CMK (cell line): ENCODE measurements around the gene DMRT2.
A peak's percentile ranks its signal among the peaks of the same experiment; 100 is the strongest.

ENCODE experiments used
- DNase-seq: peaks from one replicate; pipeline ENCODE4 v3.0.0-alpha.2; 2010; ENCODE audit warnings: low read depth

The DMRT2 gene

DNA sequence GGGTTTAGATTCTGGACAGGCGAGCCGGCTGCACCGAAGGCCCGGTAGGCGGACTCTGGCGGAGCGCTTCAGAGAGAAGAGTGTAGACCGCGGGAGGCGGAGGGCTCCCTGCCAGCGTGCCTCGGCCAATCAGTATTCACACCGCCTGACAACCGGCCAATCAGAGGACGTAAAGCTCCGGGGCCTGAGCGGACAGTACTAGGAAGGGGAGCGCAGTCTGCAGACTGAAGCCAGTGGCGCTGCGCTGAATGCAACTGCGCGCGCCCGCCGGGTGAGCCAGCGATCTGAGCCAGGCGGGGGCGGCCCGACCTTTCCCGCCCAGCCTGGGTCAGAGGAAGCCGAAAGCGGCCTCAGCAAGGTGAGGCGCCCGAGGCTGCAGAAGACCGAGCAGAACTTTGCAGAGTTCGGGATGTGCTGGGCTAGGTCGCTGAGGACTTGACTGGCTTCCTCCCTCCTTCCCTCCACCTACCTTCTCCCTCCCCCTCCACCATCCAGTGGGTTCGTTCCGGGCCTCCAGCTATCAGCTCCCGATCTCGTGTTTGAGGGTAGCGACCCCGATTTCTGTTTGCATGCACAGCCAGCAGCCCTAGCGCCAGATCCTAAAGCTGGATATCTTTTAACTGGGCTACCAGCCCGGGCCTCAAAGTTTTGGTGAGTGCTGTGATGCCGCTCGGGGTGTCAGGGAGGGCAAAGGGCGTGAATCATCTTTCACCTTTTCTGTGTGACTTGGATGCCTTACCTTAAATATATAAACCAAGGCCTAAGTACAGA, at the start of gene DMRT2:
DMRT2 (plus strand) TSS at position 233 of the 771 bp plus-strand sequence. CDS start 1,257 bp downstream, outside the sequence.
- DNase-seq, result no peak

DNA sequence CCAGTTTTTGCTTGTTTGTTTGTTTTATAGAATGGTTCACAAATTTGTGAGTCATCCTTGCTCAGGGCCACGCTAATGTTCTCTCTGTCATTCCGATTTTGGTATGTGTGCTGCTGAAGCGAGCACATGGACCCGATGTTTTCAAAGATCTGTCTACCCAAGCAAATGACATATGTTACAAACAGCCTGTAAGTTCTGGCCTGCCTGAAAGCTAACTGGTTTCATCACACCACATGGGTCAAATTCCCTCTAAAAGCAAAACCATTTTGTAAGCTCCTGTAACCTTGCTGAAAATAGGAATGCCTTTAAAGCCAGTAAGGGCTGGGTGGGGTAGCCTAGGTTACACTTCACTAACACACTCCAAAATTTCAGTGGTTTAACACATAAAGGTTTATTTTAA, 48.3 kb upstream of the DMRT2 start:
- no peak for DNase-seq

DNA sequence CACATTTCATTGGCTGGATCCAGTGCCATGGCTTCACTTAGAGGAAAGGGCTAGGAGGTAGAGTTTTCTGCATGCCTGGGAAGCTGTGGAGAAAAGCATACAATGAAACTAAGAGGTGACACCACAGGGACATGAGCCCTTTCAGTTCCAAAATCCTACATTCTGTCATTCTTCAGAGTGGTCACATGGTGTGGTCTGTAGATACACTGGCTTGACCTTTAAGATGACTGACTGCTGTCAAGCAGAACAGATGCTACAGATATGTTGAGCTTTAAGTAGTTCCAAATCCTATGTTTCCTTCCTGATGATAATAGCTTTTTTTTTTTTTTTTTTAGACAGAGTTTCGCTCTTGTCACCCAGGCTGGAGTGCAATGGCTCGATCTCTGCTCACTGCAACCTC, 47.5 kb upstream of the DMRT2 start:
- DNase-seq, result no peak

DNA sequence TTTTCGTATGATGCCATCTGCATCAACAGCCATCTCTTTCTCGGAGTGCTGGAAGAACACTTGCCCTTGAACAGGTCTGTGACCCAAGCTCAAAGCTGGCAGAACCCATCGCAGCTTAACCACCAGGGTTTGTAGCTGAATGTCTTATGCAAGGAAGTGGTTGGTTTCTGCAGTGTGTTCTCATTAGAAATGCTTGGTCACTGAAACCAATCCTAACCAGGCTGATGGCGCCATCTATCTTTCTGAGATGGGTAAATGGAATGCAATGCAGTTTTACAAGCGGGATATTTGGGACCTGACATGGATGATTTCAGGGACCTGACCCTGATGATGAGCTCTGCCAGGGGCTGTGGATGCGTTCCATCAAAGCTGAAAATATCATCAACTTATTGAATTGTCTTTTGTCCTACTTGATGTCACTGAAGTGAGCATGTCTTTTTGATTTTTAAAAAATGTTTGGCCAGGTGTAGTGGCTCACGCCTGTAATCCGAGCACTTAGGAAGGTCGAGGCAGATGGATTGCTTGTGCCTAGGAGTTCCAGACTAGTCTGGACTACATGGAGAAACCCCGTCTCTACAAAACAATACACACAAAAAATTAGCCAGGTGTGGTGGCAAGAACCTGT, 45.0 kb upstream of the DMRT2 start:
- peak; percentile 20 for DNase-seq

DNA sequence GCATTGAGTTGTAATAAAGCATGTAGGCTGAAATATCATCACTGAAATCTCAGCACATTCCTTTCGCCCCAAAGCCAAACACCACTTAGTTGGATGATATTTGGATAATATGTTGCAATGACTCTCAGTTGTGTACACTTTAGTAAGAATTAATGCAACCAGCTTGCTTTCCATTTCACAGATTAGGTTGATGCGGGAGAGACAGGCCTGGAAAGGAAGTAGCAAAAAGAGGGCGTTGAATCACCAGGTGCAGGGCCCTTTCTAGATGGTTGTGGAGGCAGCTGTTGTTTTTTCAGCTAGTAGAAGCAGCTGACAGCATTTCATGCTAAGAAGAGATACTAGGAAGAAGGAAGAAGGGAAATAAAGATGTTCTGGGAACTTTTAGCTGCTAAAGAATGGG, 42.8 kb upstream of the DMRT2 start:
- DNase-seq, result no peak

DNA sequence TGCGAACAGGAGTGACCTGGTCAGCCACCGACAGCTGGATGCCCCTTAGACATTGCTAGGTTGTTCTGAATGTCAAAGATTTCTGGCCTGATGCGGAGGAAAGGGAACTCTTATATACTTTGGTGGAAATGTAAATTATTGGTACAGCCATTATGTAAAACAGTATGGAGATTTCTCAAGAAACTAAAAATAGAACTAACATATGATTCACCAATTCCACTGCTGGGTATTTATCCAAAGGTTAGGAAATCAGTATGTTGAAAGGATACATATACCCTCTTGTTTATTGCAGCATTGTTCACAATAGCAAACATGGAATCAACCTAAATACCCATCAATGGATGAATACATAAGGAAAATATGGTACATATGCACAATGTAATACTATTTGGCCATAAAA, 41.9 kb upstream of the DMRT2 start:
- no peak for DNase-seq

DNA sequence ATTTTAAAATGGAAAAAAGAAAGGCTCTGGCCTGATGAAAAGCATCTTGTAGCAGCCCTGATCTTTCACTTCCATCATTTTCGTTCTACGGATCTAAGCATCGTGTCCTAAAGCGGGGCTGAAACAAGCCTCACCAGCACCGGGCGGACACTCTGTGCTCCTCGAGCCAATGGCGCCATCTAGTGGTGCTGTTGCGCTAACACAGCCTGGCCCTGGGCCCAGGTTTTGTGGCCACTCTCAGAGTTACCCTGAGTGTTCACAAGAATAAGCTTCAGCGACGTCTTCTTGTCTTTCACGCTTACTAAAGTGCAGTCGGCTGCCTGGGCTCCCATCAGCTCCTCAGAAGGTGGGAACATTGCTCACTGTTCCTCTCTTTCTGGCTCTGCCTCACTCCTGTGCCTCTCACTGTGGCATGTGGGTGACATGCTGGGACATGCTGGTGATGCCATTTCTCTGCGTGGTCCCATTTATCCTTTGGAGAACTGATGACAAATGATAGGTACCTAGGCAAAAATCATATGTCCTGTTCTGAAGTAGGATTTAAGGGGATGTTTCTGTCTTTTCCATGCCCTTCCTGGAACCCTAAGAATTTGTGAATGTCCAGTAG, 41.0 kb upstream of the DMRT2 start:
- DNase-seq, result peak; percentile 42

DNA sequence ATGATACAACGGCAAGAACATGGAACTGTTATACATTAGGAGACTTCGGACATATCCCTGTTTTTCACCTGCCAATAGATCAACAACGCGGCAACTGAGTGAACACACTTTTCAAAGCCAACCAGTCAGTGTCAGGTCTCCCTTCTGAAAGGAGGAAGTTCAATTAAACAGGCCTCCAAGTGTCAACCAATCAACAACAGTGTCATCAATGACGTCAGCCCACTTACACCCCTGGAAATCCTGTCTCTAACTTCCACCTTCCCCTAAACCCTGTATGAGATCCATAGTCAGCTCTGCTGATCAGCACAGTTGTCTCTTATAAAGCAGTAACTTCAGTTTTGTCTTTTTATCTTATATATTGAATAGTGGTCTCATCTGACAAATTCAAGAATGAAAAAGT, 37.1 kb upstream of the DMRT2 start:
- no peak for DNase-seq

DNA sequence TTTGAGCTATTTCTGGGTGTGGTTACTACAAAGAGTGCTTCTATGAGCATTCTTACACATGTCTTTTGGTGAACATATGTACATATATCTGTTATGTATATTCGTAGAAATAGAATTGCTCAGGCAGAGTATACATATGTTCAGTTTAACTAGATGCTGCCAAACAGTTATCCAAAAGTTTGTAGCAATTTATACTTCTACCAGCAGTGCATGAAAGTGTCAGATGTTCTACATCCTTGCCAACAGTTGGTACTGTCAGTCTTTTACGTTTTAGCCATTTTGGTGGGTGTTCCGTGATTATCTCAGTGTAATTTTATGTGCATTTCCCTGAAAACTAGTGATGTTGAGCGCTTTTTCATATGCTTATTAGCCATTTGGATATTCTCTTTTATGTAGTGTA, 35.9 kb upstream of the DMRT2 start:
- no peak for DNase-seq

DNA sequence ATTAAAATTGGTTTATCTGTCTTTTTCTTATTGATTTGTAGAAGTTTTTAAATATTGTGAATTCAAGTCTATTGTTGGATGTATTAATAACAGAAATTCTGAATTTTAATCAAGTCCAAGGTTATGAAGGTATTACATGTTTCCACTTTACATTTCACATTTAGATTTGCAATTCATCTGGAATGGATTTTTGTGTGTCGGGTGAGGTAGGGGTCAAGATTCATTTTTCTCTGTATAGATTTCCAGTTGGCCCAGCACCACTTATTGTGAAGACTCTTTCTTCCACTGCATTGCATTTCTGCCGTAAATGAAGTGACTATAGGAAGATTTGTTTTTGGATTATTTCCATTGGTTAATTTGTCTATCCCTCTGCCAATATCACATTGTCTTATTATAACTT, 35.5 kb upstream of the DMRT2 start:
- no peak for DNase-seq

DNA sequence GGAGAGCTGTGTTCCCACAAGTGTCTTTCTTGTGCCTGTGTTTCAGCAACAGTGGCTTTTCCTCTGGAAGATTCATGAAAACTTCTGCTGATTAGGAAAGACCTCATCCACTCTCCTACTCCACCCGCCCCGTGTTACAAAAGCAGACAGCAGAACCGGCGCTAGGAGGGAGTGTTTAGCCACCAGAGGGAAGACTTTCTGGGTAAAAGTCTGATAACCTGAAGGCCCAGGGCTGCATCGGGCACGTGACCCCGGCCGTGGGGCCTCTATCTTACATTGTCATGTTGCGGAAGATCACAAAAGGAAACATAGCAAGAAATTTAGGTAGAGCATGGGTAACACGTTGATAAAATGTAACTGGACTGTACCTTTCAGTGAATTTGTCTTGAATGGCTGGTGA, 32.0 kb upstream of the DMRT2 start:
- peak; percentile 9 for DNase-seq

DNA sequence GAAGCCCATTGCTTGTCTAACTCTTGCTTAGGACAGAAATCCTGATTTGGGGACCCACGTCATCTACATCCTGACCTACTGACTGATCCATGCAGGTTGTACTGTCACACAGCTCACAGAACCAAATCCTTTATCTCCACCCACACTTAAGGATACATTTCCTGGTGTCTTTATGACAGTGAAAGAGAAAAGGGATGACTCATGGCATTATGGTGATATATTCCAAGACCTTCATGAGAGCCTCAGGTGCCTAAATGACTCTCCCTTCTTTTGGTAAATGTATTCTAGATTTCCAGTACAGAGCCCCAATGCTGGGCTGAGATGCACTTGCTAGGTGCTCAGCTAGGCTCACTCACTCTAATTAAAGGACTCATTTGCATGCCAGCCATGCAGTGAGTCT, 26.0 kb upstream of the DMRT2 start:
- no peak for DNase-seq

DNA sequence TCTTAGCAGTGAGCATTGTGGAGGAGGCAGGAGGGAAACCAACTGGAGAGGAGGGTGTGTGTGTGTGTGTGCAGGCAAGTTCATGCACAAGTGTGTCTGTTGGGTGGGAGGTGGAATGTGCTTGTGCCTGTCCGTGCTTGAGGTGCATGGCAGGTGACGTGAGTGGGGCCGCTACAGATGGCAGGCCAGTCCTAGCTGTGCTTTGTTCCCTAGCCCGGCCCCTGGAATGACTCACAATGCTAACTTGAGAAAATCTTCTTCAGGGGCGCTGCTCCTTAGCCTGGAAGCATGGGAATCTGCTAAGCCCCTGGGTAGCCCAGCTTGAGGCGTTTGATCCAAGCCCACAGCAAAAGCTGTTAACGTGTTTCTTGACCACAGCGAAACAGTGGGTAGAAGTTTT, 25.0 kb upstream of the DMRT2 start:
- no peak for DNase-seq

DNA sequence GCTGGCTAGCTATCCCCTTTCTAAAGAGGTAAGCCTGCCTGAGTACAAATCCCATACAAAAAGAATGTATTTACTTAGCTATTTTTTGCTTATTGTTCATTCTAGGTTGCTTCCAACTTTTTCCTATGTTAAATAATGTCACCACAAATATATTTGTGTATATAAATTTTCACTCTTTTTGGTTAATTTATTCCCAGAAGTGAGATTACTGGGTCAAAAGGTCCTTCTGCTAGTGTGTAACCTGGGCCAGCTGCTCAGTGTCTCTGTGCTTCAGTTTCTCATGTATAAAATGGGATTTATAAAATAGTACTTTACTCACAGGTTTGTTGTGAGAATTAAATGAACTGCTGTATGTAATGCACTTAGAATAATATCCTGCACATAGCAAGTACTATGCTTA, 23.9 kb upstream of the DMRT2 start:
- no peak for DNase-seq

DNA sequence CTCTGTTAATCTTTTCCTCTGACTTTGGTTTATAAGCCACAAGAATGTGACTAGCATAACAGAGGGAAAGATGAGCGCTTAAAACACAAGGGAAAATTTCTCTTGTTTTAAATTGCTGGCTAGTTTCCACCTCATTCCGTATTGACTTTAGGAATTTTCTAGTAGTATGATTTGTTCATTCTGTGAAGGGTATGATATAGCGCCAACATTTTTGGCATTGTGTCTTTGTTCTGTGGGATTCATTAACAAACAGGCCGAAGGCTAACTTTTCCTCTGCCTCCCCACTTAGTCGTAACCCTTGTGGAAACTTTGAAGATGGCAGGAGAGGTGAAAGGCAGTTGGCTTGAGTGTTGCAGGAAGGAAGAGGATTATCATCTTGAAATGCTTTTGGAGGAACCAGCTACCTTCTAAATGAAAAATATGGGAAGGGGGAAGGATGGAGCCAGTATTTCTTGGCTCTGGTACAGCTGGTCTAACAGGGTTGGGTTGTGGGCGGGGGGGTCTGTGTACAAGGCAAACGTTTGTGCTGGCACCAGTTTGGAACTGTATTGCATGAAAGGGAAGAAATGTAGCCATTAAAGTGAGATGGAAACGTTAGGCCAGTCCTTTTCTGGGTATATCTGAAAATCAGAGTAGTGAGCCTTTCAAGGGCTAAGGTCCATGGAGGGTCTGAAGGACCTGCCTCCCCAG, 21.5 kb upstream of the DMRT2 start:
- no peak for DNase-seq

DNA sequence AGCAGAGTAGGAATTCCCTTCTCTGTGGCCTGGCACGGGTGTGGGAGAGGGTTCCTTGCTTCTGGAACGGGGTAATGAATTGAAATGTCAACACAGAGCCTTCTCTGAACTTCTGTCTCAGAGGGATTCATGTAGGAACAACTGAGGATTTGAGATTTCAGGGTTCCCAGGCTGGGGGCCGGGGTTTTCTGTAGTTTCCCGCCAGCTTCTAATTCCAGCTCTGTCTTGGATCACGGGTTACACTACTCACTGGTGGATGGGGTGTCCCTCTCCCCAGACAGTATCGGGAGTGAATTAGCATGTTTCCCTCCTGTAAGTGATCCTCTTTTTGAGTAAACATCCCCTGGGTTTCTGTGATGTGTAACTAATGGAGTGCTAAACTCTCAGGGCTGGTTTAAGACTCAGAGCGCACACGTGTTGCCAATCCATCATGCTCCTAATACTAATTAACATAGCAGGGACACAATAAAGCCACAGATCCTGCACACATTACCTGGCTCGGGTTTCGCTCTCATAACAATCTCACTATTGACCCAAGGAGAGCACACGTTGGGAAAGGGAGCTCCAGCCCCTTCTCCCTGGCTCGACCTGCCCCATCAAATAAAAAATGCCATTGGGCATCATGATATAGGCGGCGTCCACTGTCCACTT, 18.1 kb upstream of the DMRT2 start:
- DNase-seq, result no peak

DNA sequence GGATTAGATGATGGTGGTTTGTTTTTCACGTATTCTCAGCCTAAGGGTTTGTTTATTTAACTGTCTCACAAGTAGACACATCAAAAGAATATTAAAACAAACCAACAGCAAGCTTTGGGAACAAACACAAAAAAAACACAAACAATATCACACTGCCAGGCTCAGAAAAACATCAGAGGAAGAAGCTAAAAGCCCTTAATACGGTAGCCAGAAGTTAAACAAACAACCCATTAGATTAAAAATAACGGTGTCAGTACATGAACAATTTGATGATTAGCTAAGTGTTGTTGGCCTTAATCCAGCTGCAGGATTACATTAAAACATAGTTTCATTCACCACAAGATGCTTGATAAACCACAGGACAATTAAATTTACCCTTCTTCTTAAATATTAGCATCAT, 15.9 kb upstream of the DMRT2 start:
- no peak for DNase-seq

DNA sequence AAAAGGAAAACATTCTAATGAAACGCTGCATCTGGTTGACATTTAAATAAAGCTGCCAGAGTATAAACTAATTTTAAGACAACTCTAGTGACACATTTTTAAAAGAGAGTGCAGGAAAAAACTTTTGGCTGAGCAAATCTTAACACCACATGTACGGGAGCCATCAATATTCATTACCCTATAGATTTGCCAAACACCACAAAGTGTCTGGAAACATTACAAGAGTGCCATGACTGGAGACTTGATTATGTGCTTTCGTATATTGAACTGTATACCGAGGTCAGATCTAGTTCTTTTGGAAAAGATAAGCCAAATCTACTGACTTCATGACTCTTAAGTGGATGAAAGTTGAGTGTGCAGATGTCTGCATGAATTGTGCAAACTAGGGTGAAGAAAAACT, 10.6 kb upstream of the DMRT2 start:
- no peak for DNase-seq

DNA sequence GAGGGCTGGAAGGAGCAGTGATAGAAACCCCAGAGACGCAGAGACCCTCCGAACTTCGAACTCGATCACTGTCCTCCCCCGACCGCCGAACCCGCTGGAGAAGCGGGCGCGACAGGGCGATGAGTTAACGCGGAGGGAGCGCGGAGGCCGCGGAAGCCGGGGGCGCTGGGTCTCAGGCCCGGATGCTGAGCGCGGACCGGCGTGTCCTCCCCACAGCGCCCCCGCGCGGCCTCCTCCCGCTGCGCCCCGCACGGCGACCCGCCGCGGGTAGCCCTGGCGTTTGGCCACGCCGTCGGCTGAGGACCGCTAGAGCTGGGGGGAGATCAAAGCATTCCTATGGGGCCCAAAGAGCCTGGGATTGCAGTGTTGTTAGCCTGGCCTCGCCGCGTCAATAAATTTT, 7.7 kb upstream of the DMRT2 start:
- DNase-seq, result no peak

DNA sequence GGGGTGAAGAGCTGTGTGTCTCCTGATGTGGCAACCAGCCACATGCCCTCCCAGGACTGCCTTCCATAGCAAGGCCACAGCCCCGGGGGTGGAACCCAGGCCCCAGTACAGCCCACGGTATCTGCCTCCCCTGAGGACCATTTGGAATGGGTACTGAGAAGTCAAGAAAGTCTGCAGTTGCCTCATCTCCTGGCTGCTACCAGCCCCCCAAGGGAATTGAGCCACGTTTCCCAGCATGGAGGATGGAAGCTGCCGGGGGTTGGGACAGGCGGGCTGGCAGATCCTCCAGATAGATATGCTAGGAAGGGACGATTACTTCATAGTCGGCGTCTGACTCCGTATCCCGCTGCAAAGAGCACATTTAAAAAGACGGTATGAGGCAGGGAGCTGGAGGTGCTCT, 5.5 kb upstream of the DMRT2 start:
- DNase-seq, result no peak

DNA sequence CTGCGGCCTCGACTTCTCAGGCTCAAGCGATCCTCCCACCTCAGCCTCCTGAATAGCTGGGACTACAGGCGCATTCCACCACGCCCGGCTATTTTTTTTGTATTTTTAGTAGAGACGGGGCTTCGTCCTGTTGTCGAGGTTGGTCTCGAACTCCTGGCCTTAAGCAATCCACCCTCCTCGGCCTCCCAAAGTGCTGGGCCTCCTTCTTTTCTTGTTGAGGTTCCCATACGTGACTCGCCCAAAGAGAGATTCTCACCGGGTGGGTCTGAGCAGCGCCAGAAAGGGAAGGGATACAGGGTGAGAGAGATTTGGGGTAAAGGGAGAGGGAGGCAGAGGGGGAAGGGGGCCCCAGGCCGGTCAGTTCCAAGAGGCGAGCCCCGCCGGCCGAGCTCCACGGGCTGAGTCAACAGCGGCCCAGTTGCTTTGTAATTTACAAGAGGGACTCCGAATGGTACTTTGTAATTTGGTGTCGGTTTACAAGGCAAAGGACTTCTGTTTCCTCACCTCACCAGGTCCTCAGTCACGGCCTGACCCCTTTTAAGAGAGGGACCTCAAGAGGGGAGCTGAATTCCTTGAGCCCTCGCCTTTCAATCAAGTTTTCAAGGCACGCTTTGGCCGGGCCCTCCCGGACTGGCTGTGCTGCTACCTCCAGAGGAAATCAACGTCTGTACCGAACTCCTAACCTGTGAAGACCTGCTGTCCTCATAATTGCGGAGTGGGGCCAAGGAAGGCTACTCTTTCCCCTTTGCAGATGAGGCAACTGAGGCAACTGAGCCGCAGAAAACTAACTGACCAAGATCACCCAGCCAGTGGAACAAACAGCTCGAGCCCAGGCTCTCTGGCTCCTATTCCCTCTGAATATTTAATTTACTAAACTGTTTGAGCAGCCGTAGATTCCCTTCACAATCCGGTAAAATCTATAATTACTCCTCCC, 3.3 kb upstream of the DMRT2 start:
- no peak for DNase-seq
